Upper lobe of left lung (tissue), 4 donors: ENCODE results near the gene SRGAP3.

ENCODE experiments used
- EP300 ChIP-seq, 4 donors: sonication (generic); formaldehyde crosslinking; IDR thresholded peaks; one replicate each; pipeline ENCODE4 v1.5.1; 2017; ENCODE audit warnings: antibody characterized with exemption in 4 of 4, control low read depth in 2 of 4
- POLR2A ChIP-seq, 4 donors: fragments of 450-650 bp; IDR thresholded peaks; one replicate each; pipeline ENCODE4 v1.5.1; 2016 to 2017; ENCODE audit warnings: antibody characterized with exemption in 4 of 4, mild to moderate bottlenecking in 2 of 4
- POLR2AphosphoS5 ChIP-seq, 2 donors: sonication (generic); formaldehyde crosslinking; IDR thresholded peaks; one replicate each; pipeline ENCODE4 v1.5.1; 2017; ENCODE audit warnings: antibody characterized with exemption in 2 of 2
- TF ChIP-seq, protein P1 (sequence below), 6 experiments: fragments of 450-650 bp in 4 of 6; fragments of 200-600 bp in 2 of 6; sonication (generic) in 2 of 6; IDR thresholded peaks; one replicate each; pipeline ENCODE4 v1.5.1; 2016 to 2019; ENCODE audit warnings: antibody characterized with exemption in 6 of 6

DNA sequence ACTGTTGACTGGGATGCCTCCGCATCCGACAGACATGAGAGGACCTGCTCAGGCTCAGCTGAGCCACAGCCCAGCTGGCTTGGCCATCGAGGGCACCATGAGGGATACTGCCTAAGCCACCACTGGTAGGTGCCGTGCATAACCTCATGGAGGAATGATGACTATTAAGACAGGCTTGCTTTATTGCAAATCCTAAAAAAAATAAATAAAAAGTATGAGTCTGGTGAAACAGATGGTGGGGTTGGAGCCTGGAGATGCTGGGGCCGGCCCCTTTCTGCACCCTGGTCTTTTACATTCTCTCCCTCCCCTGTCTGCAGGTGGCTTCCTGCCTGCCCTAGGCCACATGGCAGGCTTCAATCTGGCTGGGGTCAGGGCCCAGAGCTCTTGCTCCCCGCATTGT is 262.2 kb downstream of the SRGAP3 start:
- TF ChIP-seq, protein P1, sequence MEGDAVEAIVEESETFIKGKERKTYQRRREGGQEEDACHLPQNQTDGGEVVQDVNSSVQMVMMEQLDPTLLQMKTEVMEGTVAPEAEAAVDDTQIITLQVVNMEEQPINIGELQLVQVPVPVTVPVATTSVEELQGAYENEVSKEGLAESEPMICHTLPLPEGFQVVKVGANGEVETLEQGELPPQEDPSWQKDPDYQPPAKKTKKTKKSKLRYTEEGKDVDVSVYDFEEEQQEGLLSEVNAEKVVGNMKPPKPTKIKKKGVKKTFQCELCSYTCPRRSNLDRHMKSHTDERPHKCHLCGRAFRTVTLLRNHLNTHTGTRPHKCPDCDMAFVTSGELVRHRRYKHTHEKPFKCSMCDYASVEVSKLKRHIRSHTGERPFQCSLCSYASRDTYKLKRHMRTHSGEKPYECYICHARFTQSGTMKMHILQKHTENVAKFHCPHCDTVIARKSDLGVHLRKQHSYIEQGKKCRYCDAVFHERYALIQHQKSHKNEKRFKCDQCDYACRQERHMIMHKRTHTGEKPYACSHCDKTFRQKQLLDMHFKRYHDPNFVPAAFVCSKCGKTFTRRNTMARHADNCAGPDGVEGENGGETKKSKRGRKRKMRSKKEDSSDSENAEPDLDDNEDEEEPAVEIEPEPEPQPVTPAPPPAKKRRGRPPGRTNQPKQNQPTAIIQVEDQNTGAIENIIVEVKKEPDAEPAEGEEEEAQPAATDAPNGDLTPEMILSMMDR (IDR thresholded peaks at IDR 0.05) = no peak
- TF ChIP-seq EP300 (IDR thresholded peaks at IDR 0.05) = no peak
- TF ChIP-seq POLR2AphosphoS5 (IDR thresholded peaks at IDR 0.05) = no peak
- no peak for TF ChIP-seq POLR2A (IDR thresholded peaks at IDR 0.05)
